BLaER1 (cell line): ENCODE results near the gene MAGIX.
A peak's percentile ranks its signal among the peaks of the same experiment; 100 is the strongest.

Experiments
- H3K27ac ChIP-seq: shearing (Covaris generic); formaldehyde crosslinking; 2 replicates; pipeline ENCODE4 v1.8.1; 2022
- H3K27me3 ChIP-seq: shearing (Covaris generic); formaldehyde crosslinking; 2 replicates; pipeline ENCODE4 v1.8.1; 2022
- H3K36me3 ChIP-seq: shearing (Covaris generic); formaldehyde crosslinking; 2 replicates; pipeline ENCODE4 v1.8.1; 2022
- H3K4me1 ChIP-seq: shearing (Covaris generic); formaldehyde crosslinking; 2 replicates; pipeline ENCODE4 v1.8.1; 2022
- H3K4me2 ChIP-seq: shearing (Covaris generic); formaldehyde crosslinking; 2 replicates; pipeline ENCODE4 v1.8.1; 2022
- H3K4me3 ChIP-seq: shearing (Covaris generic); formaldehyde crosslinking; 2 replicates; pipeline ENCODE4 v1.8.1; 2022
- H3K9ac ChIP-seq: shearing (Covaris generic); formaldehyde crosslinking; 2 replicates; pipeline ENCODE4 v1.8.1; 2022
- H3K9me3 ChIP-seq: shearing (Covaris generic); formaldehyde crosslinking; 2 replicates; pipeline ENCODE4 v1.8.1; 2022
- H4K20me1 ChIP-seq: shearing (Covaris generic); formaldehyde crosslinking; 2 replicates; pipeline ENCODE4 v1.8.1; 2022
- Cebpa-rat ChIP-seq: shearing (Covaris generic); IDR thresholded peaks from 2 replicates; pipeline ENCODE4 v1.8.1; 2022

The MAGIX gene

GRCh38 chrX:49199315-49199595, 36.7 kb downstream of the MAGIX start:
- Histone ChIP-seq H3K27me3 (peaks cover 61% of the 10 kb centered on the region), H3K9me3 (no peaks in the 10 kb centered on the region), H3K4me2 (peak overlapping the region; percentile 69), H3K36me3 (no peaks in the 10 kb centered on the region), H3K9ac (no peak overlapping the region), H3K4me1 (no peaks in the 10 kb centered on the region), H3K27ac (no peak overlapping the region), H4K20me1 (peaks cover 8% of the 10 kb centered on the region; the same call in 1 of the 2 replicates), H3K4me3 (no peak overlapping the region)
- no peak for TF ChIP-seq Cebpa-rat

- Histone ChIP-seq H3K4me3 (peak within 1 kb of the TSS; percentile 60), H3K4me2 (peak within 1 kb of the TSS; percentile 69), H3K4me1 (no peaks in the 10 kb centered on the region), H3K36me3 (no peaks in the 10 kb centered on the region), H3K9me3 (no peaks in the 10 kb centered on the region), H3K27me3 (peaks cover 67% of the 10 kb centered on the region), H4K20me1 (peaks cover 8% of the 10 kb centered on the region; the same call in 1 of the 2 replicates), H3K9ac (no peak within 1 kb of the TSS; the same call in 1 of the 2 replicates), H3K27ac (0 out of 2 replicates have a peak within 1 kb of the TSS, but pooled peaks have one; percentile 10)
- no peak for TF ChIP-seq Cebpa-rat
These were observed 37.6 kb downstream of the MAGIX start, which contains the start of gene SYP for GRCh38 chrX:49199906-49200771. SYP (minus strand) TSS chrX:49200193; CDS start chrX:49200186, 7 bp downstream.

- no peaks in the 10 kb centered on the region for H3K36me3 ChIP-seq
- peaks cover 8% of the 10 kb centered on the region; the same call in 1 of the 2 replicates for H4K20me1 ChIP-seq
- H3K27ac ChIP-seq = no peak overlapping the region
These were observed 39.5 kb downstream of the MAGIX start for GRCh38 chrX:49202022-49202421.

GRCh38 chrX:49203536-49203935, 41.0 kb downstream of the MAGIX start:
- Histone ChIP-seq H3K4me2 (no peak overlapping the region), H3K9me3 (no peaks in the 10 kb centered on the region), H3K4me1 (no peaks in the 10 kb centered on the region), H3K36me3 (no peaks in the 10 kb centered on the region), H3K4me3 (no peak overlapping the region), H3K27me3 (peaks cover 36% of the 10 kb centered on the region), H3K9ac (no peak overlapping the region), H4K20me1 (no peaks in the 10 kb centered on the region), H3K27ac (no peak overlapping the region)
- TF ChIP-seq Cebpa-rat = no peak

More at GRCh38 chrX:49202022-49202421, 39.5 kb downstream of the MAGIX start:
- H3K4me3 ChIP-seq = no peak overlapping the region
- no peaks in the 10 kb centered on the region for H3K9me3 ChIP-seq
- no peak overlapping the region for H3K4me2 ChIP-seq
- peaks cover 50% of the 10 kb centered on the region for H3K27me3 ChIP-seq
- H3K9ac ChIP-seq = no peak overlapping the region
- no peak for TF ChIP-seq Cebpa-rat
- H3K4me1 ChIP-seq = no peaks in the 10 kb centered on the region

GRCh38 chrX:49204017-49204416, 41.5 kb downstream of the MAGIX start:
- no peak overlapping the region for H3K4me2 ChIP-seq
- no peak overlapping the region for H3K9ac ChIP-seq
- no peaks in the 10 kb centered on the region for H3K4me1 ChIP-seq
- no peaks in the 10 kb centered on the region for H4K20me1 ChIP-seq
- no peak overlapping the region for H3K4me3 ChIP-seq
- no peak for TF ChIP-seq Cebpa-rat
- H3K27me3 ChIP-seq = peaks cover 31% of the 10 kb centered on the region
- no peaks in the 10 kb centered on the region for H3K36me3 ChIP-seq
- no peak overlapping the region for H3K27ac ChIP-seq
- no peaks in the 10 kb centered on the region for H3K9me3 ChIP-seq

- Histone ChIP-seq H3K9me3 (no peaks in the 10 kb centered on the region), H3K27me3 (peaks cover 30% of the 10 kb centered on the region)
- no peak for TF ChIP-seq Cebpa-rat
These were observed 42.2 kb downstream of the MAGIX start for GRCh38 chrX:49204709-49205108.

GRCh38 chrX:49205443-49205842, 42.9 kb downstream of the MAGIX start:
- H3K4me3 ChIP-seq = no peak overlapping the region
- no peak for TF ChIP-seq Cebpa-rat
- no peak overlapping the region for H3K4me2 ChIP-seq
- H3K9me3 ChIP-seq = no peaks in the 10 kb centered on the region
- H3K36me3 ChIP-seq = no peaks in the 10 kb centered on the region
- H3K4me1 ChIP-seq = no peaks in the 10 kb centered on the region
- H3K27me3 ChIP-seq = peaks cover 31% of the 10 kb centered on the region
- no peaks in the 10 kb centered on the region for H4K20me1 ChIP-seq
- no peak overlapping the region for H3K27ac ChIP-seq
- no peak overlapping the region for H3K9ac ChIP-seq

More at GRCh38 chrX:49204709-49205108, 42.2 kb downstream of the MAGIX start:
- Histone ChIP-seq H4K20me1 (no peaks in the 10 kb centered on the region), H3K36me3 (no peaks in the 10 kb centered on the region), H3K9ac (no peak overlapping the region), H3K27ac (no peak overlapping the region), H3K4me2 (no peak overlapping the region), H3K4me1 (no peaks in the 10 kb centered on the region), H3K4me3 (no peak overlapping the region)

- H3K27ac ChIP-seq = no peak overlapping the region
- TF ChIP-seq Cebpa-rat = no peak
These were observed 44.0 kb downstream of the MAGIX start for GRCh38 chrX:49206543-49206942.

GRCh38 chrX:49208399-49208798, 45.8 kb downstream of the MAGIX start:
- peaks cover 38% of the 10 kb centered on the region for H3K27me3 ChIP-seq
- H3K4me1 ChIP-seq = no peaks in the 10 kb centered on the region
- H3K9ac ChIP-seq = no peak overlapping the region
- H3K36me3 ChIP-seq = no peaks in the 10 kb centered on the region
- H3K4me3 ChIP-seq = no peak overlapping the region
- no peak overlapping the region for H3K4me2 ChIP-seq
- H3K9me3 ChIP-seq = no peaks in the 10 kb centered on the region
- H4K20me1 ChIP-seq = no peaks in the 10 kb centered on the region
- no peak overlapping the region for H3K27ac ChIP-seq
- no peak for TF ChIP-seq Cebpa-rat

More at GRCh38 chrX:49206543-49206942, 44.0 kb downstream of the MAGIX start:
- Histone ChIP-seq H3K9me3 (no peaks in the 10 kb centered on the region), H4K20me1 (no peaks in the 10 kb centered on the region), H3K36me3 (no peaks in the 10 kb centered on the region), H3K4me3 (no peak overlapping the region), H3K9ac (no peak overlapping the region), H3K27me3 (peaks cover 40% of the 10 kb centered on the region), H3K4me2 (no peak overlapping the region), H3K4me1 (no peaks in the 10 kb centered on the region)

GRCh38 chrX:49209434-49210251, 47.1 kb downstream of the MAGIX start:
- Histone ChIP-seq H3K27me3 (peaks cover 27% of the 10 kb centered on the region), H3K36me3 (no peaks in the 10 kb centered on the region), H3K27ac (no peak overlapping the region), H3K4me1 (no peaks in the 10 kb centered on the region), H4K20me1 (no peaks in the 10 kb centered on the region), H3K9me3 (no peaks in the 10 kb centered on the region), H3K9ac (no peak overlapping the region), H3K4me3 (no peak overlapping the region), H3K4me2 (no peak overlapping the region)
- TF ChIP-seq Cebpa-rat = no peak
